ENCODE measurements around the gene STXBP6. TPM values are rescaled to one million over a fixed set of nuclear protein-coding genes. Genes with fewer than 3 reads are reported as not detected.
A peak's percentile ranks its signal among the peaks of the same experiment; 100 is the strongest.

STXBP6 gene
- total and polyA plus RNA-seq, 10 of the 15 experiments (the other 5 are each of a cell fraction or from before 2014, with no cell fraction given) = 1.2 to 47.3 (median 1.9) TPM

DNA sequence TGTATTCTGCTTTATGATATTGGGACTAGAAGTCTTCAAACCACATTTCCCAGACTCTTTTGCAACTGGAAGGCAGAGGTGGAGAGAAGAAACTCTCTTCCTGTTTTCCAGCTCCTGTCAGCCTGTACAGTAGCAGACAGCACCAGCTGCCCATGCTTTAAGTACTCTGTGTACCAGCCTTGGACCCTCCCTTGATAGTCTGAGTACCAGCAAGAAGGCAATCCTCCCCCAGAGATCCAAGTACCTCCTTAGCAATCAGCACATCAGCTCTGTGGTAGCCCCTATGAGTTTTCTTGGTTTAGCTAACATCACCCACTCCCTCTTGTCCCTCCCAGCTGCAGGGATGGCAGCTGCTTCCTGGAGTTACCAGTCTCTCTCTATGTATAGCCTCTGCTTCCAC is 56.3 kb downstream of the STXBP6 start:
- no peaks in the 10 kb centered on the region for H3K9me3 ChIP-seq (replicated peaks; ENCODE audit: control insufficient read depth, insufficient read depth, low read length)
- POLR2A ChIA-PET = interaction anchor here (0.7 to 1.8 kb wide), 3 partner anchors 9 to 12 kb away, joined by 3 to 6 read pairs (median 4); no protein-coding TSS in a partner anchor
- no peak overlapping the region for H3K4me2 ChIP-seq (ENCODE audit: control insufficient read depth, insufficient read depth)
- no peak overlapping the region for H3K27ac ChIP-seq (ENCODE audit: control insufficient read depth, insufficient read depth)
- RAD21 ChIA-PET (ENCODE audit: unreplicated experiment) = interaction anchor here (1.2 to 4.2 kb wide), 6 partner anchors 11 to 187 kb away, joined by 3 to 56 read pairs (median 7); no protein-coding TSS in a partner anchor
- in situ Hi-C loops (cut with MboI) = no loop called here
- no peak overlapping the region for H2AFZ ChIP-seq (ENCODE audit: control insufficient read depth, low read depth, low read length)
- no peaks in the 10 kb centered on the region; the same call in 1 of the 2 replicates for H3K4me1 ChIP-seq (ENCODE audit: control insufficient read depth, insufficient read depth, low read length)
- DNase-seq (ENCODE audit: low read depth, low spot score) = no peak
- H3K27me3 ChIP-seq (replicated peaks in 1 of 2; ENCODE audit: control insufficient read depth in 2 of 2, insufficient read depth in 2 of 2, low read length in 1 of 2) = no peaks in the 10 kb centered on the region
- intact Hi-C loops (cut with micrococcal nuclease; ENCODE audit: unreplicated experiment) = loop anchor here (5.0 kb wide), 1 partner anchor 186 kb away; no protein-coding TSS in a partner anchor
- no peak for FAIRE-seq
- no peak overlapping the region for H3K9ac ChIP-seq (ENCODE audit: control insufficient read depth, insufficient read depth, low read length)
- H3K79me2 ChIP-seq (ENCODE audit: control insufficient read depth, insufficient read depth, low read length) = no peaks in the 10 kb centered on the region
- BruUV-seq (replicated peaks) = no TSS peak
- TF ChIP-seq MLLT1 (IDR thresholded peaks at IDR 0.05) (no peak), SIX5 (IDR thresholded peaks at IDR 0.05; ENCODE audit: low read depth, low read length, severe bottlenecking) (no peak), SMC3 (IDR thresholded peaks at IDR 0.05; ENCODE audit: borderline replicate concordance, low read length) (no peak), LARP7 (IDR thresholded peaks at IDR 0.05) (no peak), IKZF1 (conservative IDR thresholded peaks at IDR 0.05) (no peak), POLR2AphosphoS5 (IDR thresholded peaks at IDR 0.05; ENCODE audit: low read length) (no peak), KLF5 (IDR thresholded peaks at IDR 0.05; ENCODE audit: partially characterized antibody) (no peak), POLR2A (IDR thresholded peaks at IDR 0.05; ENCODE audit: low read depth, low read length) (no peak), EGR1 (IDR thresholded peaks at IDR 0.05; ENCODE audit: borderline replicate concordance in 1 of 2, low read depth in 2 of 2, low read length in 2 of 2) (no peak), ZNF592 (IDR thresholded peaks at IDR 0.05) (no peak), SPI1 (IDR thresholded peaks at IDR 0.05; ENCODE audit: borderline replicate concordance, insufficient read depth, low read depth, low read length) (no peak), ATF7 (IDR thresholded peaks at IDR 0.05; ENCODE audit: low read depth) (no peak), ZNF384 (IDR thresholded peaks at IDR 0.05; ENCODE audit: borderline replicate concordance, low read depth, low read length) (no peak), USF1 (IDR thresholded peaks at IDR 0.05; ENCODE audit: borderline replicate concordance, extremely low read length, insufficient read depth, low read depth, low read length) (no peak), PML (IDR thresholded peaks at IDR 0.05; ENCODE audit: low read length) (no peak), ETV6 (conservative IDR thresholded peaks at IDR 0.05 in 1 of 2, IDR thresholded peaks at IDR 0.05 in 1 of 2; ENCODE audit: borderline replicate concordance in 1 of 2, low read depth in 1 of 2) (no peak)
- TF ChIP-seq, protein P1, sequence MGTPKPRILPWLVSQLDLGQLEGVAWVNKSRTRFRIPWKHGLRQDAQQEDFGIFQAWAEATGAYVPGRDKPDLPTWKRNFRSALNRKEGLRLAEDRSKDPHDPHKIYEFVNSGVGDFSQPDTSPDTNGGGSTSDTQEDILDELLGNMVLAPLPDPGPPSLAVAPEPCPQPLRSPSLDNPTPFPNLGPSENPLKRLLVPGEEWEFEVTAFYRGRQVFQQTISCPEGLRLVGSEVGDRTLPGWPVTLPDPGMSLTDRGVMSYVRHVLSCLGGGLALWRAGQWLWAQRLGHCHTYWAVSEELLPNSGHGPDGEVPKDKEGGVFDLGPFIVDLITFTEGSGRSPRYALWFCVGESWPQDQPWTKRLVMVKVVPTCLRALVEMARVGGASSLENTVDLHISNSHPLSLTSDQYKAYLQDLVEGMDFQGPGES (IDR thresholded peaks at IDR 0.05) = no peak
- SMC1A ChIA-PET (ENCODE audit: uncharacterized antibody, unreplicated experiment) = interaction anchor here (0.6 to 9.6 kb wide), 12 partner anchors 10 to 187 kb away, joined by 3 to 116 read pairs (median 4); no protein-coding TSS in a partner anchor
- H3K4me3 ChIP-seq = no peak overlapping the region
- H4K20me1 ChIP-seq (ENCODE audit: control insufficient read depth, insufficient read depth) = no peaks in the 10 kb centered on the region
- CTCF ChIA-PET = interaction anchor here (1.4 to 6.8 kb wide), 7 partner anchors 11 to 284 kb away, joined by 3 to 79 read pairs (median 9); no protein-coding TSS in a partner anchor
- peak; percentile 28; the same call in 1 of the 3 replicates for ATAC-seq
- no peaks in the 10 kb centered on the region for H3K36me3 ChIP-seq (ENCODE audit: control insufficient read depth in 2 of 2, insufficient read depth in 2 of 2, low read length in 1 of 2)
